HUES64 (cell line): ENCODE data around the gene RXRB. TPM values are rescaled to one million over a fixed set of nuclear protein-coding genes. Genes with fewer than 3 reads are reported as not detected.

Source experiments
- H3K27ac ChIP-seq: 2 replicates; pipeline ENCODE4 v1.7.0; 2013; ENCODE audit warnings: low read depth, low read length, inconsistent platforms
- H3K27me3 ChIP-seq: 2 replicates; pipeline ENCODE4 v1.6.1; 2013; ENCODE audit warnings: mild to moderate bottlenecking, low read length; ENCODE audit not compliant: insufficient read depth
- H3K36me3 ChIP-seq: 2 replicates; pipeline ENCODE4 v1.6.1; 2013; ENCODE audit warnings: mild to moderate bottlenecking, low read length; ENCODE audit not compliant: insufficient read depth
- H3K4me1 ChIP-seq: 2 replicates; pipeline ENCODE4 v1.6.1; 2013; ENCODE audit warnings: mild to moderate bottlenecking, low read length, moderate library complexity; ENCODE audit not compliant: insufficient read depth
- H3K4me3 ChIP-seq: 2 replicates; pipeline ENCODE4 v1.5.1; 2013; ENCODE audit warnings: mild to moderate bottlenecking, low read length, moderate library complexity
- H3K9ac ChIP-seq: 2 replicates; pipeline ENCODE4 v1.6.1; 2013; ENCODE audit warnings: mild to moderate bottlenecking, low read depth, low read length
- H3K9me3 ChIP-seq: 2 replicates; pipeline ENCODE4 v1.6.1; 2013; ENCODE audit warnings: low read depth, low read length; ENCODE audit not compliant: insufficient read depth
- WGBS: fragments of 150-250, 120-280 bp; methylation state at CpG from one replicate; pipeline ENCODE4 v1.1.7; 2013; ENCODE audit warnings: missing lambda C conversion rate; 5-methylcytosine and 5-hydroxymethylcytosine counted together
- polyA plus RNA-seq, 2 experiments: library from polyadenylated mRNA; stranded (reverse); fragments of 50-300 nt; gene quantifications; one replicate each; pipeline ENCODE4 v1.2.3, GENCODE V29; 2013

The RXRB gene
- polyA plus RNA-seq (2013, experiment 1 of 2), result 13.1 TPM
- 12.7 TPM for polyA plus RNA-seq (2013, experiment 2 of 2)

DNA sequence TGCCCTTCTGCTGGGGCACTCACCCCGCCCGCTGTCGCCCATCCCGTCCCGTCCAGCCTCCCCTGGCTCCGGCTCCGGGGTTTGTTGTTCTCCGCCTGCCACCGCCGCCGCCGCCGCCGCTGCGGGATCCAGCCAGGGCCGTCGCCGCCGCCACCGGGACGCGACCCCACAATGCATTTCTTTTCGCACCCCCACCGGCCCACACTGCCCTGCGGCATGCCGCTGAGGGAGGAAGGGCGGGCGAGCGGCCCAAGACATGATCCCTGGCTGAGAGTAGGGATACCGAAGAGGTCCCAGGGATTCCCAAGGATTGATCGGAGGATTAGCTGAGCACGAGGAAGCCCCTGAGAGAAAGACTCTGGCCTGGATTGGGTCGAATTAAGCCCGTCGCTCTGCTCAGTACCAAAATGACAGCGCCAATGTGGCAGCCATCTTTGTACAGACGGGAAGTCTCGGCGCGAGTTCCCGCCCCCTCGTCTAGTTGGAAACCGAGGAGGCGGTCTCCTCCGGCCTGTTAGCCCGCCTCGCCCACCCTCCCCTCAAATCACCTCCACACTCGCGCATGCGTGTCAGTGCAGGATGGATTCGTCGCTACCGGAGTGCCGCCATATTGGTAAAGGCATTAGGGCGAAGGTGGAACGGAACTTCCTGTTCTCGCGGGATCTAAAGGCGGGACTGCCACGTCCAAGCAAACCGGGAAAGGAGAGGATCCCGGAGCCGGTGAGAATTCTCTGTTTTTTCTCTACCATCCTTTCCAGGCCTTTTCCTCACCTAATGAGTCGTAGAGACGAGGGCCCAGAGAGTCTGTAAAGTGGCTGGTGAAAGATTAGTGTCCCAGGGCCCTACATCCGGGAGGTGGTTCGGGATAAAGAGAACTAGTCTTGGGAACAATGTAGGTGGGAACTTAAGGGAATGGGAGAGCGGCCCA, at the start of gene RXRB, which contains the start of gene SLC39A7:
Gene RXRB (minus strand): TSS at position 447 of the 928 bp plus-strand sequence. CDS start 189 bp downstream, at position 258.
Gene SLC39A7 (plus strand): TSS at position 649 of the 928 bp plus-strand sequence. CDS start 379 bp downstream, outside the sequence.
- H3K27me3 ChIP-seq, result peaks cover 6% of the 10 kb centered on the region
- H3K9me3 ChIP-seq, result no peaks in the 10 kb centered on the region
- H3K27ac ChIP-seq, result peak within 1 kb of the TSS; percentile 99
- peaks cover 42% of the 10 kb centered on the region for H3K36me3 ChIP-seq
- peak within 1 kb of the TSS; percentile 83 for H3K4me3 ChIP-seq
- H3K9ac ChIP-seq, result peak within 1 kb of the TSS; percentile 93
- under 1% methylated on average over 68 of the region's 68 CpGs for WGBS
- H3K4me1 ChIP-seq, result peaks cover 23% of the 10 kb centered on the region

DNA sequence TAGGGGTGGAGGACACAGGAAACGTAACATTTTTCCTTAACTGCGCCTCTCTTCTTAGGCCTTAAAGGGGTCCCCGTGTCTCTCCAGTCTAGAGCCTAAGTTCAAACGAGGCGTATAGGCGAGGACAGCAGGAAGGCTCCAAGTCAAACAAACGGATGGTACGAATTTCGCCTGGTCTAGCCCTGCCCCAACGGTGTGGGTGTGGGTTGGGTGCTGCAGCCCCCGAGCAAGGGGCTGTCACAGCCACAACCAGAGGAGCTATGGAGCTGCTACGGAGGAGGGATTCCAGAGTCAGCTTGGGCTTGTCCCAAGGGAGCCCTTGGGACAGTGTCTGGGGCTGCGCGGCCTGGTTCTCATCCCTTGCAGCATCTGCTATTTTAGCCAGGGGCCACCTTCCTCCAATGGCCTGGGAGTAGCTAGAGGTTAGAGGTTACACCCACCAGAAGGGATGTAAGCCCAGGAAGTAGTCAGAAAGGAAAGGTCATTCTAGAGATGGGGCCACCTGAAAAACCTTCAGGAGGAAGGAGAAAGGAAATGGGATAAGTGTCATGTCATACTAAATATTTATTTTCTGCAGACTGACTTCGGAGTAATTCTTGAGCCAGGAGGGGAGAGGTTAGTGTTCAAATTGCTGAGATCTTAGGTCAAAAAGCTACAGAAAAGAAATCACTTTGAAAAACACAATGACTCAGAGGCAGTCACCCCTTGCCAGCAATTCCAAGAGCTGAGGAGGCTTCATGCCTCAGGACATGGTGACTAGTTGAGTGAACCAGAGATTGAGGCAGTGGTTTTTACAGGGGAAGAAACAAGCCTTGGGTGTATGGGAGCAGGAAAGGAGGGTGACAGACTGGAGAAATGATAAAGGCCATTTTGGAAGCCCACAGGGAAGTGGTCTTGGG, 49.5 kb upstream of the RXRB start:
- no peaks in the 10 kb centered on the region for H3K9me3 ChIP-seq
- peak overlapping the region; percentile 82; the same call in 1 of the 2 replicates for H3K27ac ChIP-seq
- H3K9ac ChIP-seq, result peak overlapping the region; percentile 78
- peaks cover 14% of the 10 kb centered on the region for H3K36me3 ChIP-seq
- 45% methylated on average over 15 of the region's 15 CpGs for WGBS
- H3K4me1 ChIP-seq, result peaks cover 6% of the 10 kb centered on the region; the same call in 1 of the 2 replicates
- peaks cover 34% of the 10 kb centered on the region for H3K27me3 ChIP-seq
- peak overlapping the region; percentile 77 for H3K4me3 ChIP-seq

GRCh38 chr6:33248932-33249731, 48.7 kb upstream of the RXRB start:
- Histone ChIP-seq H3K4me3 (peak overlapping the region; percentile 77), H3K27me3 (peaks cover 34% of the 10 kb centered on the region), H3K27ac (peak overlapping the region; percentile 82; the same call in 1 of the 2 replicates), H3K9ac (peak overlapping the region; percentile 78), H3K9me3 (no peaks in the 10 kb centered on the region), H3K36me3 (peaks cover 14% of the 10 kb centered on the region), H3K4me1 (peaks cover 6% of the 10 kb centered on the region; the same call in 1 of the 2 replicates)
- WGBS, result under 1% methylated on average over 58 of the region's 58 CpGs

- 4% methylated on average over 18 of the region's 18 CpGs for WGBS
- Histone ChIP-seq H3K27ac (no peak overlapping the region), H3K9ac (peak overlapping the region; percentile 13; the same call in 1 of the 2 replicates)
These were observed 48.1 kb upstream of the RXRB start for GRCh38 chr6:33248643-33248931.

GRCh38 chr6:33247977-33248642, 47.6 kb upstream of the RXRB start:
- peak overlapping the region; percentile 77 for H3K4me3 ChIP-seq
- H3K27me3 ChIP-seq, result peaks cover 40% of the 10 kb centered on the region
- H3K27ac ChIP-seq, result no peak overlapping the region
- H3K36me3 ChIP-seq, result peaks cover 14% of the 10 kb centered on the region
- peaks cover 6% of the 10 kb centered on the region; the same call in 1 of the 2 replicates for H3K4me1 ChIP-seq
- H3K9me3 ChIP-seq, result no peaks in the 10 kb centered on the region
- WGBS, result 6% methylated on average over 28 of the region's 28 CpGs
- H3K9ac ChIP-seq, result peak overlapping the region; percentile 20; the same call in 1 of the 2 replicates

More at GRCh38 chr6:33248643-33248931, 48.1 kb upstream of the RXRB start:
- H3K27me3 ChIP-seq, result peaks cover 35% of the 10 kb centered on the region
- peaks cover 6% of the 10 kb centered on the region; the same call in 1 of the 2 replicates for H3K4me1 ChIP-seq
- peak overlapping the region; percentile 77 for H3K4me3 ChIP-seq
- peaks cover 14% of the 10 kb centered on the region for H3K36me3 ChIP-seq
- H3K9me3 ChIP-seq, result no peaks in the 10 kb centered on the region

- H3K4me3 ChIP-seq, result no peak overlapping the region
- WGBS, result 40% methylated on average over 1 of the region's 1 CpG
- no peaks in the 10 kb centered on the region for H3K36me3 ChIP-seq
- no peak overlapping the region for H3K9ac ChIP-seq
- H3K27ac ChIP-seq, result no peak overlapping the region
- H3K4me1 ChIP-seq, result no peaks in the 10 kb centered on the region
- H3K27me3 ChIP-seq, result peaks cover 50% of the 10 kb centered on the region
- no peaks in the 10 kb centered on the region for H3K9me3 ChIP-seq
These were observed 43.0 kb upstream of the RXRB start for GRCh38 chr6:33243476-33243875.

- no peaks in the 10 kb centered on the region for H3K9me3 ChIP-seq
- H3K36me3 ChIP-seq, result no peaks in the 10 kb centered on the region
- H3K27ac ChIP-seq, result no peak overlapping the region
- H3K4me3 ChIP-seq, result no peak overlapping the region
- no peaks in the 10 kb centered on the region for H3K4me1 ChIP-seq
- 92% methylated on average over 3 of the region's 3 CpGs for WGBS
- H3K9ac ChIP-seq, result no peak overlapping the region
- peaks cover 36% of the 10 kb centered on the region for H3K27me3 ChIP-seq
These were observed 41.5 kb upstream of the RXRB start for GRCh38 chr6:33241968-33242367.

DNA sequence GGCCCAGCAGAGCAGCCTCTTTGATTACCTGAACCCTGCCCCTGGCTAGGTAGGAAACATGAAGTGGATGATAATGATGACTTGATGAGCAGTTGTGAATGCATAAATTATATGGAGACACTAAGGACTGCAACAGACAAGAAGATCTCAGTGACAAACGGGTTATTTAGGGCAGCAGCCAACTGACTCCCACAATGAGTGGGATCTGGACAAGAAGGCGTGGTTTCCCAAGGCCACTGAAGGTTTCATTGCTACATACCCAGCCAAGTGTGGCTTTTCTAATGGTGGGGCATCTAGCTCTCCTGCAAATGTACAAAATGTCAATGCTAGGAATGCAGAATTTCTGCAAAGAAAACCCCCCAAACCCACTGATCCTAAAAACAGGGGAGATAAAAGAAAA, 37.3 kb upstream of the RXRB start:
- Histone ChIP-seq H3K4me3 (no peak overlapping the region), H3K4me1 (peaks cover 9% of the 10 kb centered on the region), H3K9ac (no peak overlapping the region), H3K27me3 (peaks cover 14% of the 10 kb centered on the region), H3K27ac (no peak overlapping the region), H3K36me3 (no peaks in the 10 kb centered on the region), H3K9me3 (no peaks in the 10 kb centered on the region)
- 85% methylated on average over 2 of the region's 2 CpGs for WGBS

DNA sequence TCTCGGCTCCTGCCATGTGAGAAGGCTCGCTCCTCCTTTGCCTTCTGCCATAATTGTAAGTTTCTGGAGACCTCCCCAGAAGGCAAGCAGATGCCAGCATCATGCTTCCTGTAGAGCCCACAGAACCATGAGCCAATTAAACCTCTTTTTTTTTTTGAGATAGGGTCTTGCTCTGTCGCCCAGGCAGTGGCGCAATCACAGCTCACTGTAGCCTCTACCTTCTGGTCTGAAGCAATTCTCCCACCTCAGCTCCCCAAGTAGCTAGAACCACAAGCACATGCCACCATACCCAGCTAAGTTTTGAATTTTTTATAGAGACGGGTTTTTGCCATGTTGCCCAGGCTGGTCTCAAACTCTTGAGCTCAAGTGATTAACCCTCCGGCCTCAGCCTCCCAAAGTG, 36.4 kb upstream of the RXRB start:
- Histone ChIP-seq H3K9me3 (no peaks in the 10 kb centered on the region), H3K27ac (no peak overlapping the region), H3K36me3 (no peaks in the 10 kb centered on the region), H3K9ac (no peak overlapping the region), H3K27me3 (peaks cover 6% of the 10 kb centered on the region), H3K4me1 (peaks cover 9% of the 10 kb centered on the region), H3K4me3 (no peak overlapping the region)
- 94% methylated on average over 6 of the region's 6 CpGs for WGBS

GRCh38 chr6:33236328-33236727, 35.9 kb upstream of the RXRB start:
- H3K4me3 ChIP-seq, result no peak overlapping the region
- H3K27ac ChIP-seq, result no peak overlapping the region
- no peak overlapping the region for H3K9ac ChIP-seq
- no peaks in the 10 kb centered on the region for H3K36me3 ChIP-seq
- peaks cover 9% of the 10 kb centered on the region for H3K4me1 ChIP-seq
- peaks cover 6% of the 10 kb centered on the region for H3K27me3 ChIP-seq
- H3K9me3 ChIP-seq, result no peaks in the 10 kb centered on the region
